PFSK-1 (cell line): ENCODE measurements around the gene SLC6A7.

ENCODE experiments used
- TAF1 ChIP-seq: IDR thresholded peaks from 2 replicates; pipeline ENCODE4 v1.6.1; 2012; ENCODE audit warnings: low read length, control low read depth, borderline replicate concordance; ENCODE audit not compliant: insufficient read depth
- TF ChIP-seq, protein P1 (sequence below), 2 experiments: IDR thresholded peaks; 2 replicates each; pipeline versions ENCODE4 v1.6.1 to v1.8.0; 2011 to 2012; ENCODE audit warnings: low read depth in 2 of 2, low read length in 2 of 2, control low read depth in 1 of 2, inconsistent platforms in 1 of 2, mild to moderate bottlenecking in 1 of 2, moderate library complexity in 1 of 2; ENCODE audit not compliant: insufficient read depth in 1 of 2

DNA sequence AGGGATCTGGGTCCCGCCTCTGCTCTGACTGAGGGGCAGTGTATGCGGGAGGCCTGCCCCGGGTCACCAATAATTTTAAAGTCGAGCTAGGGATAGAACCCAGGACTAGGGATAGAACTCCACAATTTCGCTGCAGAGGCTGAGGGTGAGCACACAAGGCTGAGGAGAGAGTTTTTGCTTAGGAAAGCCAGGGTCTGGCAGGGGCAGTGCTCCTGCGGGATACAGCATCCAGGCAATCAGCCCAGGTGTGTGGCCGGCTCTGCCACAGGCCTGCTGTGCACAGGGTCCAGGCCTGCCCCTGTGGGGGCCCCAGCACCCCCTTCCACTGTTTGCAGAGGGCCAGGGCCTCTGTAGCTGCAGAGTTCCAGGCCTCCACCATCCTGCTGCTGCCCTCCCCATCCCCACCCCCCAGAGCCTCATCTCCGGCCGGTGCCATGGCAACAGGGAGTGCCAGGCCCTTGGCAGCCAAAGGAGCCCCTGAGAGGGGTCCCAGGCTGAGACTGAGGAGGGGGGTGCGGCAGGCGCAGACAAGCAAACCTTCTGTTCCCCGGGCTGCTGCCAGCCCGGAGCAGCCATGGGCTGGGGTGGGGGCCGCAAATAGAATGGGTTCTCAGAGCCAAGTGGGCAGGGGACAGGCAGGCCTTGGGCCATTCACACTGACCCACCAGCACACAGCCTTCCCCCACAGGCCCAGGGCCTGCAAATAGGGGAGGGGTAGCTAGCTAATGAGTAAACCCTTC is 42.8 kb upstream of the SLC6A7 start:
- TF ChIP-seq, protein P1, sequence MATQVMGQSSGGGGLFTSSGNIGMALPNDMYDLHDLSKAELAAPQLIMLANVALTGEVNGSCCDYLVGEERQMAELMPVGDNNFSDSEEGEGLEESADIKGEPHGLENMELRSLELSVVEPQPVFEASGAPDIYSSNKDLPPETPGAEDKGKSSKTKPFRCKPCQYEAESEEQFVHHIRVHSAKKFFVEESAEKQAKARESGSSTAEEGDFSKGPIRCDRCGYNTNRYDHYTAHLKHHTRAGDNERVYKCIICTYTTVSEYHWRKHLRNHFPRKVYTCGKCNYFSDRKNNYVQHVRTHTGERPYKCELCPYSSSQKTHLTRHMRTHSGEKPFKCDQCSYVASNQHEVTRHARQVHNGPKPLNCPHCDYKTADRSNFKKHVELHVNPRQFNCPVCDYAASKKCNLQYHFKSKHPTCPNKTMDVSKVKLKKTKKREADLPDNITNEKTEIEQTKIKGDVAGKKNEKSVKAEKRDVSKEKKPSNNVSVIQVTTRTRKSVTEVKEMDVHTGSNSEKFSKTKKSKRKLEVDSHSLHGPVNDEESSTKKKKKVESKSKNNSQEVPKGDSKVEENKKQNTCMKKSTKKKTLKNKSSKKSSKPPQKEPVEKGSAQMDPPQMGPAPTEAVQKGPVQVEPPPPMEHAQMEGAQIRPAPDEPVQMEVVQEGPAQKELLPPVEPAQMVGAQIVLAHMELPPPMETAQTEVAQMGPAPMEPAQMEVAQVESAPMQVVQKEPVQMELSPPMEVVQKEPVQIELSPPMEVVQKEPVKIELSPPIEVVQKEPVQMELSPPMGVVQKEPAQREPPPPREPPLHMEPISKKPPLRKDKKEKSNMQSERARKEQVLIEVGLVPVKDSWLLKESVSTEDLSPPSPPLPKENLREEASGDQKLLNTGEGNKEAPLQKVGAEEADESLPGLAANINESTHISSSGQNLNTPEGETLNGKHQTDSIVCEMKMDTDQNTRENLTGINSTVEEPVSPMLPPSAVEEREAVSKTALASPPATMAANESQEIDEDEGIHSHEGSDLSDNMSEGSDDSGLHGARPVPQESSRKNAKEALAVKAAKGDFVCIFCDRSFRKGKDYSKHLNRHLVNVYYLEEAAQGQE (IDR thresholded peaks at IDR 0.05; ENCODE audit: insufficient read depth in 1 of 2, low read depth in 2 of 2, low read length in 2 of 2): no peak
- TF ChIP-seq TAF1: no peak
